ENCODE measurements around the gene SAMD8.

The SAMD8 gene

GRCh38 chr10:75099952-75100763 lies 11.3 kb upstream of the SAMD8 start:
- no peaks in the 10 kb centered on the region for H3K4me1 ChIP-seq
- no peaks in the 10 kb centered on the region for H3K27me3 ChIP-seq
- H3K36me3 ChIP-seq = no peaks in the 10 kb centered on the region
- H3K4me3 ChIP-seq (ENCODE audit: low read depth, low read length) = no peak overlapping the region
- DNase-seq = peak; percentile 80
- TF ChIP-seq CTCF (IDR thresholded peaks at IDR 0.05; ENCODE audit: low read depth, low read length) = peak; percentile 83
- H3K9me3 ChIP-seq = no peaks in the 10 kb centered on the region

DNA sequence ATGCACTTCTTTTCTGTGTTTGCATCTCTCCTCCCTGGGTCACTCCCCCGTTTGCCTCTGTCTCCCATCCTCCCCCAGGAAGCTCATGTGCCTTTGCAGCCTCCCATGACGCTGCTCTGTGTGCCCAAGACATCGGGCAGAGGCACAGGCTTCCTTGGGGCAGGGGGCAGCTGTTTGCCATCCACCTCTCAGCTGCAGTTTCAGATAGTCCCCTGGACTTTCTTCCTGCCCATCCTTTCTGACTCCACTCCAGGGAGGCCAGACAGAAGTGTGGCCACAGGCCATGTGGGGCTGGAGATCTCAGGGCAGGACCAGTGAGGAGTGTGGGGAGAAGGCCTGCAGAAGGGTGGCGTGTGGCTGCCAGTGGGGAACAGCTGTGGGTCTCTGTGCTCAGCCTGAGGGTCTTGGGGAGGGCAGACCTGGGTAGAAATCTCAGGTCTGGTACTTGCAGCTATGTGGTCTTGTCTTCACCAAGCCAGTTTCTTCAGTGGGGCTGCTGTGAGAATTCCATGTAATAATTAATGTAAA lies 10.6 kb upstream of the SAMD8 start:
- Histone ChIP-seq H3K36me3 (no peaks in the 10 kb centered on the region), H3K27me3 (no peaks in the 10 kb centered on the region), H3K4me1 (no peaks in the 10 kb centered on the region), H3K9me3 (no peaks in the 10 kb centered on the region), H3K4me3 (ENCODE audit: low read depth, low read length) (no peak overlapping the region)
- no peak for DNase-seq
- no peak for TF ChIP-seq CTCF (IDR thresholded peaks at IDR 0.05; ENCODE audit: low read depth, low read length)

DNA sequence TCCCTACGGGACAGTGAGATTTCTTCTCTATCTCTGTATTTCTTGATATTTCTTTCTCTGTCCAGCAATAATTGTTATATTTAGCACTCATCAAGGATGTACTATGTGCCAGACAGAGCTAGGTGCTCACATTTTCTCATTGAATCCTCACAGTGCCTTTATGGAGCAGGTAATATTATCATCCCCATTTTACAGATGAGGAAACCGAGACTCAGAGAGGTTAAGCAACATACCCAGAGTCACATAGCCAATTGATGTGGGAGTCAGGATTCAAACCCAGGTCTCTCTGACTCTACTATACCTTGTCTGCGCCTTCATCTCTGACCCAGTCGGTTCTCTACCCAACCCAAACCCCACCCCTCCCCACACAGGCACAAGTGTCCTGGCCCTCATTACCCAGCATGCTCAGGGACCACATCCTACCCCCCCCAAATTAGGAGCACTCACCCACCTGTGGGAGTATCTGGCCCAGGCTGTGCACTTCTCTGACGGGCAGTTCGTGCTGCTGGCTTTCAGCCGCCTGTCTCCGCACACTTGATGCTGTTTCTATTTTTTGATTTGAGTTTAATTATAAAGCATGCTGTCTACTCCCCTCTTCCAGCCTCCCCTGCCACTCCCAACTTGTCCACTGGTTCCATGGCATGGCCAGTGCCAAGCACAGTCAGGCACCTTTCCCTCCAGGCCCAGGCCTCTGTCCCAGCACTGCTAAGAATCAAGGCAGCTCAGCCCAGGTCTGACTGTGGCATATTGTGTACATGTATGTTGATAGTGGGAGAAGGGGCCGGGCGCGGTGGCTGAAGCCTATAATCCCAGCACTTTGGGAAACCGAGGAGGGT lies 9.8 kb upstream of the SAMD8 start:
- Histone ChIP-seq H3K4me1 (no peaks in the 10 kb centered on the region), H3K36me3 (no peaks in the 10 kb centered on the region), H3K27me3 (no peaks in the 10 kb centered on the region), H3K9me3 (no peaks in the 10 kb centered on the region), H3K4me3 (ENCODE audit: low read depth, low read length) (no peak overlapping the region)
- no peak for TF ChIP-seq CTCF (IDR thresholded peaks at IDR 0.05; ENCODE audit: low read depth, low read length)
- DNase-seq = no peak

GRCh38 chr10:75102830-75103673 lies 8.4 kb upstream of the SAMD8 start:
- DNase-seq = no peak
- Histone ChIP-seq H3K4me3 (ENCODE audit: low read depth, low read length) (no peak overlapping the region), H3K4me1 (no peaks in the 10 kb centered on the region), H3K9me3 (no peaks in the 10 kb centered on the region), H3K36me3 (no peaks in the 10 kb centered on the region), H3K27me3 (no peaks in the 10 kb centered on the region)
- TF ChIP-seq CTCF (IDR thresholded peaks at IDR 0.05; ENCODE audit: low read depth, low read length) = no peak

DNA sequence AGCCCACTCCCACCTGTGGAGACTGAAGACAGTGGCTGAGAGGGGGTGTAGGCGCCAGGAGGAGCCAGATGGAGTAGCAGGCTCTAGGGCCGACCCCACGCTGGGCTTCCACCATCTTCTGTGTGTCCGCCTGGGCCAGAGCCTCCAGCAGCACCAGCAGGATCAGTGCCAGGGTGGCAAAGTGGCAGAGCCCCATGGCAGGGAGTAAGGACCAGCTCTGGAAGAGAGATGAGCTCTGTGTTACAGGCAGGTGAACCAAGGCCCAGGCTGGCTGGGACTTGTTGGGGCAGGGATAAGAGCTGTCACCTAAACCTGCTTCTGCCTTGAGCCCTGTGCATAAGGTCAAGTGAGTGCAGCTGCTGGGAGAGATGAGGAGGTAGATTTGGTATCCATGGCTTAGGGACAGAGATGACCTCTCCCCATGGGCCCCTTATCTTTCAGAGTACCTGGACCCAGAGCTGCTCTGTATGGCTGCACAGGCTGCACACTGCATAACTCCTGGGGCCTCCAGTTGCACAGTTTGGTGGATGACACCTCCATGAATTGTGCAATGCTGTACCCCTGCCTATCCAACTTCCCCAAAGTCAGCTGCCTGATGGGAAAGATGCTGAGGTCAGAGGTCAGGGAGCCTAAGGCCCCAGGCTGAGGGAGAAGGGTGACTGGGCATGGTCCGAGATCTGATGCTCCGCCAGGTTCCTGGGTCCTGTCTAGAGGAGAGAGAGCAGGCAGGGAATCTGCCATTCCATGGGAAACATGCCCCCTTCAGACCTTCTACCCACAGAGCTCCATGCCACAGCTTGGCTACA lies 7.4 kb upstream of the SAMD8 start:
- no peaks in the 10 kb centered on the region for H3K36me3 ChIP-seq
- no peak for TF ChIP-seq CTCF (IDR thresholded peaks at IDR 0.05; ENCODE audit: low read depth, low read length)
- H3K27me3 ChIP-seq = no peaks in the 10 kb centered on the region
- no peak for DNase-seq
- H3K9me3 ChIP-seq = no peaks in the 10 kb centered on the region
- no peak overlapping the region for H3K4me3 ChIP-seq (ENCODE audit: low read depth, low read length)
- no peaks in the 10 kb centered on the region for H3K4me1 ChIP-seq

Measured in BE2C (cell line).